CD14-positive monocyte (primary cell): Measurements from ENCODE around the gene NCOA5. TPM values are rescaled to one million over a fixed set of nuclear protein-coding genes. Genes with fewer than 3 reads are reported as not detected.

Experiments
- DNase-seq, 3 donors: peaks; one replicate each; pipeline ENCODE4 v3.0.0-alpha.2; 2011 to 2022
- H2AFZ ChIP-seq: 2 replicates; pipeline ENCODE4 v1.6.0; 2012; ENCODE audit warnings: mild to moderate bottlenecking, low read depth, low read length, inconsistent platforms; ENCODE audit not compliant: insufficient read depth, poor library complexity, severe bottlenecking
- H3K27ac ChIP-seq, 2 donors: 1 replicate in 1 of 2; 2 replicates in 1 of 2; pipeline ENCODE4 v1.5.1; 2012 to 2013; ENCODE audit warnings: low read length in 2 of 2, control low read depth in 1 of 2, inconsistent platforms in 1 of 2, low read depth in 1 of 2, mild to moderate bottlenecking in 1 of 2
- H3K27me3 ChIP-seq, 2 donors: one replicate each; pipeline versions ENCODE4 v1.6.0 to v1.6.1; 2011 to 2013; ENCODE audit warnings: low read length in 2 of 2; ENCODE audit not compliant: control insufficient read depth in 2 of 2, insufficient read depth in 2 of 2
- H3K36me3 ChIP-seq, 2 donors: replicated peaks in 1 of 2; 1 replicate in 1 of 2; 2 replicates in 1 of 2; pipeline versions ENCODE4 v1.5.1 to v1.6.1; 2012 to 2013; ENCODE audit warnings: low read length in 2 of 2, control low read depth in 1 of 2, inconsistent platforms in 1 of 2, mild to moderate bottlenecking in 1 of 2; ENCODE audit not compliant: insufficient read depth in 2 of 2, control insufficient read depth in 1 of 2
- H3K4me1 ChIP-seq, 2 donors: 1 replicate in 1 of 2; 2 replicates in 1 of 2; pipeline versions ENCODE4 v1.5.1 to v1.6.1; 2012 to 2013; ENCODE audit warnings: low read length in 2 of 2, control low read depth in 1 of 2, inconsistent platforms in 1 of 2, mild to moderate bottlenecking in 1 of 2, moderate library complexity in 1 of 2; ENCODE audit not compliant: insufficient read depth in 2 of 2, control insufficient read depth in 1 of 2
- H3K4me2 ChIP-seq: replicated peaks from 2 replicates; pipeline ENCODE3; 2012; ENCODE audit warnings: low read length, moderate library complexity, mild to moderate bottlenecking; ENCODE audit not compliant: poor library complexity, severe bottlenecking; ENCODE audit errors: extremely low read depth
- H3K4me3 ChIP-seq, 3 experiments: fragments of 200-600 bp in 1 of 3; sonication (generic) in 1 of 3; replicated peaks in 1 of 3; 1 replicate in 2 of 3; 2 replicates in 1 of 3; pipeline ENCODE4 v1.5.1; 2011 to 2013; ENCODE audit warnings: low read length in 3 of 3, mild to moderate bottlenecking in 3 of 3, control low read depth in 2 of 3, low read depth in 2 of 3, inconsistent platforms in 1 of 3, moderate library complexity in 1 of 3
- H3K79me2 ChIP-seq: 2 replicates; pipeline ENCODE4 v1.6.0; 2012; ENCODE audit warnings: mild to moderate bottlenecking, control low read depth, inconsistent platforms, low read length, moderate library complexity; ENCODE audit not compliant: insufficient read depth
- H3K9ac ChIP-seq: 2 replicates; pipeline ENCODE4 v1.6.0; 2017; ENCODE audit warnings: low read length, mild to moderate bottlenecking; ENCODE audit not compliant: insufficient read depth, poor library complexity, severe bottlenecking
- H3K9me3 ChIP-seq, 2 donors: replicated peaks in 1 of 2; 1 replicate in 1 of 2; 2 replicates in 1 of 2; pipeline versions ENCODE4 v1.5.1 to v1.6.1; 2012 to 2013; ENCODE audit warnings: low read length in 2 of 2, control low read depth in 1 of 2; ENCODE audit not compliant: control insufficient read depth in 1 of 2, insufficient read depth in 1 of 2
- H4K20me1 ChIP-seq: 2 replicates; pipeline ENCODE4 v1.6.0; 2012; ENCODE audit warnings: mild to moderate bottlenecking, low read length, control low read depth, moderate library complexity; ENCODE audit not compliant: insufficient read depth
- H3K27ac Mint-ChIP-seq, 7 donors: one replicate each; pipeline ENCODE4 v1.8.0; 2020; ENCODE audit warnings: mild to moderate bottlenecking in 7 of 7, mixed read lengths in 7 of 7, moderate library complexity in 6 of 7, inconsistent platforms in 2 of 7
- H3K27me3 Mint-ChIP-seq, 3 donors: one replicate each; pipeline ENCODE4 v1.8.0; 2021 to 2022; ENCODE audit warnings: low read depth in 3 of 3, mild to moderate bottlenecking in 3 of 3, mixed read lengths in 3 of 3, moderate library complexity in 3 of 3, inconsistent platforms in 1 of 3
- H3K36me3 Mint-ChIP-seq, 2 donors: one replicate each; pipeline ENCODE4 v1.8.0; 2020; ENCODE audit warnings: mixed read lengths in 2 of 2, inconsistent platforms in 1 of 2, mild to moderate bottlenecking in 1 of 2
- H3K4me1 Mint-ChIP-seq: one replicate; pipeline ENCODE4 v1.8.0; 2020; ENCODE audit warnings: mild to moderate bottlenecking, mixed read lengths
- H3K4me3 Mint-ChIP-seq, 2 donors: one replicate each; pipeline ENCODE4 v1.8.0; 2020; ENCODE audit warnings: mild to moderate bottlenecking in 2 of 2, mixed read lengths in 2 of 2, moderate library complexity in 1 of 2
- H3K9me3 Mint-ChIP-seq, 7 donors: one replicate each; pipeline ENCODE4 v1.8.0; 2020 to 2022; ENCODE audit warnings: mixed read lengths in 7 of 7, mild to moderate bottlenecking in 6 of 7, moderate library complexity in 6 of 7, inconsistent platforms in 2 of 7
- CTCF ChIP-seq: fragments of 200-600 bp; IDR thresholded peaks from one replicate; pipeline ENCODE4 v1.8.0; 2022; ENCODE audit warnings: antibody characterized with exemption, mild to moderate bottlenecking
- WGBS: methylation state at CpG from one replicate; pipeline ENCODE4 v1.1.5; 2013; ENCODE audit warnings: missing lambda C conversion rate; ENCODE audit not compliant: insufficient coverage; 5-methylcytosine and 5-hydroxymethylcytosine counted together
- intact Hi-C, 2 donors: fragments of 100-400 bp; cut with micrococcal nuclease; formaldehyde crosslinking; loops; one replicate each; pipeline versions ENCODE4 v1.15.0 to v1.15.1; 2023
- polyA plus RNA-seq, 3 donors: library from polyadenylated mRNA; depleted of rRNA in 1 of 3; unstranded in 2 of 3; stranded (reverse) in 1 of 3; fragments of 300-500 nt in 2 of 3; fragments of >200 nt in 1 of 3; fragmentation: Illumina TruSeq in 2 of 3; gene quantifications; 1 replicate in 2 of 3; 2 replicates in 1 of 3; pipeline ENCODE4 v1.2.3, GENCODE V29; 2012 to 2021

NCOA5 gene
- polyA plus RNA-seq, 3 donors, result 4.5 to 10.2 (median 6.0) TPM

DNA sequence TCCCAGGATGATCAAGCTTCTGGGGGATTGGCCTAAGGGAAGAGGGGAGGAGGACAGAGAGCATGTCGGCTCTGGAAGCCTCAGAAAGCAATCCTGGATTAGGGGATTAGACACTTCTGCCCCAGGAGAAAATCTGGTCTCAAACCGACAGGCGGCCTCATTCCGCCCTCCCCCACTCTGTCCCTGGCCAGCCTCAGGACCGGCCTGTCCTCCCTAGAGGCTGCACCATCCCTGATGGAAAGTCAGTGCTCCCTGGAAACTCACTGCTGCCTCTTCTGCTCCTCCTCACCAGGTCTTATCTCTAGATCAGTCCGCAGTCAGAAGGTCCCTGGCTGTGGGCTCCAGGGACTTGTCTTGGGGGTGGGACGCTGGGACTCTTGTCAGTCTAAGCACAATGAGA lies 61.7 kb downstream of the NCOA5 start:
- H3K79me2 ChIP-seq, result no peaks in the 10 kb centered on the region
- no peak overlapping the region for H3K4me2 ChIP-seq
- Mint-ChIP-seq H3K4me3 (peak overlapping the region in 1 of 2 donors; percentile 72), H3K27ac (no peak overlapping the region), H3K27me3 (peaks cover 70 to 89% (median 70%) of the 10 kb centered on the region in 3 donors), H3K36me3 (peaks cover 1 to 3% of the 10 kb centered on the region in 2 donors), H3K4me1 (no peaks in the 10 kb centered on the region), H3K9me3 (peaks cover 0 to 23% (median 5%) of the 10 kb centered on the region in 7 donors)
- TF ChIP-seq CTCF, result no peak
- H3K9ac ChIP-seq, result no peak overlapping the region
- no peak overlapping the region for H3K27ac ChIP-seq
- H3K27me3 ChIP-seq, result peaks cover 66 to 85% of the 10 kb centered on the region in 2 donors
- H2AFZ ChIP-seq, result no peak overlapping the region
- DNase-seq, result no peak
- no peak overlapping the region for H3K4me3 ChIP-seq
- peaks cover 0 to 12% of the 10 kb centered on the region in 2 donors for H3K9me3 ChIP-seq
- intact Hi-C loops, result loop anchor here in 1 of 2 donors (10.0 kb wide), 1 partner anchor 147 kb away; no protein-coding TSS in a partner anchor
- no peaks in the 10 kb centered on the region for H4K20me1 ChIP-seq
- H3K36me3 ChIP-seq, result no peaks in the 10 kb centered on the region
- no peaks in the 10 kb centered on the region for H3K4me1 ChIP-seq
- WGBS, result 74% methylated on average over 6 of the region's 7 CpGs

GRCh38 chr20:46027245-46027853 lies 62.4 kb downstream of the NCOA5 start:
- DNase-seq, result peak in 2 of 3 donors; percentile 17 to 30
- no peak overlapping the region for H3K4me3 Mint-ChIP-seq
- Histone ChIP-seq H3K4me3 (no peak overlapping the region), H3K9ac (no peak overlapping the region), H2AFZ (no peak overlapping the region), H3K27me3 (peaks cover 58 to 82% of the 10 kb centered on the region in 2 donors), H4K20me1 (no peaks in the 10 kb centered on the region), H3K4me1 (peaks cover 3 to 6% of the 10 kb centered on the region in 2 donors), H3K79me2 (no peaks in the 10 kb centered on the region), H3K27ac (no peak overlapping the region), H3K9me3 (peaks cover 0 to 12% of the 10 kb centered on the region in 2 donors), H3K4me2 (no peak overlapping the region), H3K36me3 (no peaks in the 10 kb centered on the region)
- peaks cover 4% of the 10 kb centered on the region for H3K4me1 Mint-ChIP-seq
- H3K9me3 Mint-ChIP-seq, result peaks cover 0 to 19% (median 5%) of the 10 kb centered on the region in 7 donors
- H3K36me3 Mint-ChIP-seq, result peaks cover 1 to 3% of the 10 kb centered on the region in 2 donors
- WGBS, result 4% methylated on average over 3 of the region's 4 CpGs
- intact Hi-C loops, result loop anchor here in 1 of 2 donors (10.0 kb wide), 1 partner anchor 147 kb away; no protein-coding TSS in a partner anchor
- no peak overlapping the region for H3K27ac Mint-ChIP-seq
- H3K27me3 Mint-ChIP-seq, result peaks cover 67 to 89% (median 70%) of the 10 kb centered on the region in 3 donors
- TF ChIP-seq CTCF, result no peak
